AG04449 (cell line): ENCODE results near the gene HTR2C.

ENCODE experiments used
- CTCF ChIA-PET: fragments of 350-600 bp; formaldehyde crosslinking; extraction: SDS; loops from one replicate; lab custom pipeline; 2021; ENCODE audit warnings: antibody characterized with exemption; lab: Yijun Ruan, JAX
- POLR2A ChIA-PET: fragments of 400-600, 350-600 bp; formaldehyde crosslinking; extraction: SDS; loops from one replicate; lab custom pipeline; 2020; ENCODE audit warnings: antibody characterized with exemption, inconsistent platforms; lab: Yijun Ruan, JAX
- DNase-seq: peaks from one replicate; pipeline ENCODE4 v3.0.0-alpha.2; 2010; ENCODE audit warnings: low read depth, low spot score
- H3K4me3 ChIP-seq: 2 replicates; pipeline ENCODE4 v1.5.1; 2011; ENCODE audit warnings: low read depth, mild to moderate bottlenecking, control low read depth, low read length
- TF ChIP-seq, protein P1 (sequence below): IDR thresholded peaks from one replicate; pipeline ENCODE4 v1.5.1; 2011; ENCODE audit warnings: mild to moderate bottlenecking, moderate library complexity, low read length, control low read depth, inconsistent platforms; ENCODE audit not compliant: insufficient read depth; ENCODE audit errors: missing control alignments

HTR2C gene

DNA sequence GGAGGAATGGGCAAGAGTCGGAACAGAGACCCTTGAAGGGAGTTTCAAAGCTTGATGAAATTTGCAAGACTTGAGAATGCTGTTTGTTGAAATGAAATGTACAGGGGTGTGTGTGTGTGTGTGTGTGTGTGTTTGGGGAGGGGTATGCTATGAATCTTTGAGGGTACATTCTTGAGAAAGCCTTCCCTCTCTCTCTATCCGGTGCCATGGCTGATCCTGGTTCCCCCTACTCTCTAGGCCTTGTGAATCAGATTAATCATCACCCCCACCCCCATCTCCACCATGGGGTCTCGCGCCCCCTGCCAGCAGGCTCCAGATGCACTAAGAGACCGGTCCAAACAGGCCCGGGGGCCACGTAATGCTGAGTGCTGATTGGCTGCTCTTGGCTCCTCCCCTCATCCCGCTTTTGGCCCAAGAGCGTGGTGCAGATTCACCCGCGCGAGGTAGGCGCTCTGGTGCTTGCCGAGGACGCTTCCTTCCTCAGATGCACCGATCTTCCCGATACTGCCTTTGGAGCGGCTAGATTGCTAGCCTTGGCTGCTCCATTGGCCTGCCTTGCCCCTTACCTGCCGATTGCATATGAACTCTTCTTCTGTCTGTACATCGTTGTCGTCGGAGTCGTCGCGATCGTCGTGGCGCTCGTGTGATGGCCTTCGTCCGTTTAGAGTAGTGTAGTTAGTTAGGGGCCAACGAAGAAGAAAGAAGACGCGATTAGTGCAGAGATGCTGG lies at the start of gene HTR2C:
Gene HTR2C, plus strand, starts transcription at position 441 of the 729 bp plus-strand sequence. CDS start 142,851 bp downstream, outside the sequence.
- ChIA-PET POLR2A (no interaction called here), CTCF (no interaction called here)
- no peak for DNase-seq
- no peak within 1 kb of the TSS for H3K4me3 ChIP-seq
- TF ChIP-seq, protein P1, sequence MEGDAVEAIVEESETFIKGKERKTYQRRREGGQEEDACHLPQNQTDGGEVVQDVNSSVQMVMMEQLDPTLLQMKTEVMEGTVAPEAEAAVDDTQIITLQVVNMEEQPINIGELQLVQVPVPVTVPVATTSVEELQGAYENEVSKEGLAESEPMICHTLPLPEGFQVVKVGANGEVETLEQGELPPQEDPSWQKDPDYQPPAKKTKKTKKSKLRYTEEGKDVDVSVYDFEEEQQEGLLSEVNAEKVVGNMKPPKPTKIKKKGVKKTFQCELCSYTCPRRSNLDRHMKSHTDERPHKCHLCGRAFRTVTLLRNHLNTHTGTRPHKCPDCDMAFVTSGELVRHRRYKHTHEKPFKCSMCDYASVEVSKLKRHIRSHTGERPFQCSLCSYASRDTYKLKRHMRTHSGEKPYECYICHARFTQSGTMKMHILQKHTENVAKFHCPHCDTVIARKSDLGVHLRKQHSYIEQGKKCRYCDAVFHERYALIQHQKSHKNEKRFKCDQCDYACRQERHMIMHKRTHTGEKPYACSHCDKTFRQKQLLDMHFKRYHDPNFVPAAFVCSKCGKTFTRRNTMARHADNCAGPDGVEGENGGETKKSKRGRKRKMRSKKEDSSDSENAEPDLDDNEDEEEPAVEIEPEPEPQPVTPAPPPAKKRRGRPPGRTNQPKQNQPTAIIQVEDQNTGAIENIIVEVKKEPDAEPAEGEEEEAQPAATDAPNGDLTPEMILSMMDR = no peak

DNA sequence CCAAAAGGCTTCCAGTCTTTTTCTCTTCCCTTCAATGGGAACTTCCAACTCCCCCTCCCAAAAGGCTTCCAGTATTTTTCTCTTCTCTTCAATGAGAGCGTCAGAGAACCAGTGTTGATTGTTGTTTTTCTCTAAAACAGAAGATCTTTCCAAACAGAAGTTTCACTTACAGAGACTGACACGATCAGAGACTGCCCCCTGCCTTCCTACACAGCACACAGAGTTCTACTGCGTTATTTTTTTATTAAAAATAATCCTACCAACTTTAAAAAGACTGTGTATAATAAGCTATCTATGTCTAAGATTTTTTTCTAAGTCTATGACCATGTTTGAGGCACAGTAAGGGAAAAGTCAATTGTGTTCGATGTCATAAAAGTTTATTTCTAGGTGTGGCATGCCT lies 3.5 kb upstream of the HTR2C start:
- CTCF ChIA-PET = no interaction called here
- no peak for DNase-seq
- no peak overlapping the region for H3K4me3 ChIP-seq
- POLR2A ChIA-PET = no interaction called here
- TF ChIP-seq, protein P1 = no peak

DNA sequence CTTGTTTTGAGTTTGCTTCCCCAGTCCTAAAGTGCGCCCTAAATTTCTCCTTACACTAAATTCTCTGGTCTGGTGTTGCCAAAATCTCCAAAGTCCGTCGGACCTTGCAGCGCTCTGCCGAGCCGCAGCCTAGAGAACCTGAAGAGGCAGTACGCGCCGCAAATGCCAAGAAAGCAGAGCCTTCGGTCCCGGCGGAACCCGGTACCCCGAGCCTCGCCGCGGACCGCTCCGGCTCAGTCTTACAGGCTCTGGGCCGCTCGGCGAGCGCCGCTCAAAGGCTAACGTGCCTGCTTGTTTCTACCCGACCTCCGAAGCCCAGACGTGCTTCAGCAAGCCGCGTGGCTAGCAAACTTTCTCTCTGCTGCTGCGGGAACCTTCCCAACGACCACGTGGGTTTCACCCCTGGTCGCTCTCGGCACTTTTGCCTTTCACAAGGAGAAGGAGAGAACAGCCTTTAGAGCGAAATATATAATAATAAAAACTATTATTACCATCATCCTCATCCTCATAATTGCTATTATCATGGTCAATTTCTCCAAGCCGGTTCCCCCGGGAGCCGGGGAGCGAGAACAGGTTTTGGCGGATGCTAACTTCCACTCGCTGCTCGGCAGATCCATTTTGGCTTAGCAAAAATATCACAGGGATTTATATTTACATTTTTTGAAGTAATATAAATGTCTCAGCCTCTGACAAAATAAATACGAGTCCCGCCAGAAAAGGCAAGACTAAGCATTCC lies 2.2 kb upstream of the HTR2C start:
- CTCF ChIA-PET = no interaction called here
- TF ChIP-seq, protein P1 = no peak
- POLR2A ChIA-PET = no interaction called here
- no peak for DNase-seq
- H3K4me3 ChIP-seq = no peak overlapping the region

DNA sequence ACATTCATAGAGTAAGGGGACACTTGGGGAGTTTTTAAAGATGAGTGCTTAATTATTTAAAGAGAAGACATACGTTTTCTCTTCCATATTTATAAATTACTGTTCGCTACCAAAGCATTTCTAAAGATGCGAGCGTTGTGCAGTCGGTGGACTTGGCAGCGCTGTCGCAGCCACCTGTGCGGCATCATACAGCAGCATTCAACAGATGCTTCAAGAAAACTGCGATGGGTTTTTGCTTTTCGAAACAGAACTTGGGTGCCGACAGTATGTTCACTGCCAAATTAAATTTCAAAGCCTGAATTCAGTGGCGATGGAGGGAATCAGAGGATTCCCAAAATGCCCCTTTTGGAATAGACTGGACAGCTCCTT lies 1.6 kb upstream of the HTR2C start:
- DNase-seq = no peak
- H3K4me3 ChIP-seq = no peak overlapping the region

DNA sequence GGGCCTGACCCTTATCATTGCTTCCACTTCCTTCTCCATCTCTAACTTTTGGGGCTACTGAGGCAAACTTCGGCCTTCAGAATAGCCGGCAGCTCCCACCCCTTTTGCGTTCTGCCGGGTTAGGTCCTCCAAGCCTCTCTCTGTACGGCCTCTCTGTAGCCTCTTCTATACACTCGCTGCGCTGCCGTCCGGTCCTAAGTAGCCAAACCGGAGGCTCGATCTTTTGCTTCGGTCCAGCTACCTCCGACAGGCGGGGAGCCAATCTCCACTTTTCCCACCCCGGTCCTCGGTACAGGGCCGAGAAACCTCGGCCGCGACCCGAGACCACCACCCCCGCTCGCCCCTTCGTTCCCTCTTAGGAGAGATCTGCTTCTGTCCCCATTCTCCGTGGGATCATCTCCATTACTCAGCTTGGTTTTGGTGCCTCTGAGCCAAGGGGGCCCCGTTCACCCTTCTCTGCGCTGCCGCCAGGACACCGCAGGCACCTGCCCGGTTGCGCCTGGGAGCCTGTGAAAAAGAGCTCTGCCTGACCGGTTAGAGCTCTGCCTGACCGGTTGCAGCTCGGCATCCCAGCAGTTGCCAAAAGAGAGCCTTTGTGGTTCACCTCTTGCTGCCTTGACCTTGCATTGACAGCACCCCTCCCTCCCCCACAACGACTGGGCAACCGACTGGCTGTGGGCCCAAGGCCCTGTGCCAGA lies 1.0 kb upstream of the HTR2C start:
- POLR2A ChIA-PET = no interaction called here
- H3K4me3 ChIP-seq = no peak overlapping the region
- CTCF ChIA-PET = no interaction called here

More for the DNA sequence above, 1.6 kb upstream of the HTR2C start:
- TF ChIP-seq, protein P1 = no peak
- POLR2A ChIA-PET = no interaction called here
- CTCF ChIA-PET = no interaction called here

More for the DNA sequence above, 1.0 kb upstream of the HTR2C start:
- DNase-seq = no peak
- TF ChIP-seq, protein P1 = no peak
